Endothelial cell of umbilical vein (primary cell): Measurements from ENCODE around the gene SOX30. TPM values are rescaled to one million over a fixed set of nuclear protein-coding genes. Genes with fewer than 3 reads are reported as not detected.

ENCODE experiments used
- BruUV-seq: library from RNA; stranded (reverse); fragments of 400-500 nt; replicated peaks from 2 replicates; lab custom pipeline; 2021; lab: Mats Ljungman, UMichigan
- CTCF ChIA-PET: fragments of 300-600, 350-600 bp; sonication (Branson Sonifier 250); formaldehyde crosslinking; loops from one replicate; lab custom pipeline; 2021; ENCODE audit warnings: antibody characterized with exemption, inconsistent platforms; lab: Charles Lee
- POLR2A ChIA-PET: fragments of 300-600, 350-600 bp; sonication (Branson Sonifier 250); formaldehyde crosslinking; loops from one replicate; lab custom pipeline; 2021; ENCODE audit warnings: antibody characterized with exemption, inconsistent platforms; lab: Charles Lee
- DNase-seq: peaks from one replicate; pipeline ENCODE4 v3.0.0-alpha.2; 2011; ENCODE audit warnings: low read depth, low spot score
- FAIRE-seq: peaks from 2 replicates; lab custom pipeline; 2011; peaks lifted over from hg19 to GRCh38; lab: Jason Lieb, UNC
- H2AFZ ChIP-seq: 2 replicates; pipeline ENCODE4 v1.6.0; 2012; ENCODE audit warnings: low read depth, low read length, control low read depth, inconsistent platforms
- H3K27ac ChIP-seq: 2 replicates; pipeline ENCODE4 v1.5.1; 2011; ENCODE audit warnings: low read depth, mild to moderate bottlenecking, control low read depth, low read length, moderate library complexity; ENCODE audit not compliant: insufficient read depth
- H3K27me3 ChIP-seq, 2 experiments: 2 replicates each; pipeline versions ENCODE4 v1.6.0 to v1.6.1; 2011; ENCODE audit warnings: low read length in 2 of 2, mixed read lengths in 1 of 2; ENCODE audit not compliant: control insufficient read depth in 2 of 2, insufficient read depth in 2 of 2
- H3K36me3 ChIP-seq, 2 experiments: 2 replicates in 1 of 2; 3 replicates in 1 of 2; pipeline ENCODE4 v1.5.1; 2011; ENCODE audit warnings: low read length in 2 of 2, mild to moderate bottlenecking in 1 of 2, moderate library complexity in 1 of 2; ENCODE audit not compliant: control insufficient read depth in 2 of 2, insufficient read depth in 2 of 2; ENCODE audit errors: extremely low read depth in 1 of 2
- H3K4me1 ChIP-seq: 3 replicates; pipeline ENCODE4 v1.5.1; 2011; ENCODE audit warnings: mild to moderate bottlenecking, low read length; ENCODE audit not compliant: control insufficient read depth, insufficient read depth; ENCODE audit errors: extremely low read depth
- H3K4me2 ChIP-seq: 2 replicates; pipeline ENCODE4 v1.6.1; 2011; ENCODE audit warnings: low read length, control low read depth, mixed read lengths; ENCODE audit not compliant: insufficient read depth
- H3K4me3 ChIP-seq, 3 experiments: fragments of 200-600 bp in 1 of 3; sonication (generic), shearing (Covaris generic) in 1 of 3; replicated peaks in 1 of 3; 2 replicates each; pipeline ENCODE4 v1.5.1; 2011 to 2016; ENCODE audit warnings: control low read depth in 3 of 3, low read length in 3 of 3, mild to moderate bottlenecking in 2 of 3, inconsistent platforms in 1 of 3, low read depth in 1 of 3, moderate library complexity in 1 of 3; ENCODE audit not compliant: insufficient read depth in 1 of 3
- H3K79me2 ChIP-seq: 2 replicates; pipeline ENCODE4 v1.6.0; 2012; ENCODE audit warnings: low read length, inconsistent platforms; ENCODE audit not compliant: control insufficient read depth, insufficient read depth
- H3K9ac ChIP-seq: replicated peaks from 2 replicates; pipeline ENCODE3; 2011; ENCODE audit warnings: low read length, control low read depth; ENCODE audit not compliant: insufficient read depth; ENCODE audit errors: extremely low read depth
- H3K9me1 ChIP-seq: replicated peaks from 3 replicates; pipeline ENCODE4 v1.6.0; 2011; ENCODE audit warnings: mild to moderate bottlenecking, low read length; ENCODE audit not compliant: control insufficient read depth, insufficient read depth; ENCODE audit errors: extremely low read depth
- H3K9me3 ChIP-seq: replicated peaks from 2 replicates; pipeline ENCODE4 v1.5.1; 2012; ENCODE audit warnings: low read length, inconsistent platforms; ENCODE audit not compliant: control insufficient read depth, insufficient read depth
- H4K20me1 ChIP-seq: replicated peaks from 2 replicates; pipeline ENCODE3; 2011; ENCODE audit warnings: mild to moderate bottlenecking, low read length; ENCODE audit not compliant: control insufficient read depth, insufficient read depth; ENCODE audit errors: extremely low read depth
- CTCF ChIP-seq, 2 donors: IDR thresholded peaks; 1 replicate in 1 of 2; 2 replicates in 1 of 2; pipeline ENCODE4 v1.5.1; 2011; ENCODE audit warnings: low read length in 2 of 2, mild to moderate bottlenecking in 2 of 2, moderate library complexity in 2 of 2, control low read depth in 1 of 2, inconsistent platforms in 1 of 2, low read depth in 1 of 2; ENCODE audit not compliant: insufficient read depth in 1 of 2; ENCODE audit errors: extremely low read depth in 1 of 2
- EZH2 ChIP-seq: IDR thresholded peaks from 2 replicates; pipeline ENCODE4 v1.6.1; 2012; ENCODE audit warnings: borderline replicate concordance, low read depth, mild to moderate bottlenecking, moderate library complexity, low read length, inconsistent platforms; ENCODE audit not compliant: severe bottlenecking
- FOS ChIP-seq: IDR thresholded peaks from 2 replicates; pipeline ENCODE4 v1.6.1; 2011; ENCODE audit warnings: mild to moderate bottlenecking, low read length, moderate library complexity, borderline replicate concordance; ENCODE audit not compliant: insufficient read depth
- GATA2 ChIP-seq: IDR thresholded peaks from 2 replicates; pipeline ENCODE4 v1.7.0; 2011; ENCODE audit warnings: low read depth, mild to moderate bottlenecking, moderate library complexity, mixed read lengths, low read length; ENCODE audit not compliant: insufficient read length, insufficient read depth
- JUN ChIP-seq: IDR thresholded peaks from 2 replicates; pipeline ENCODE4 v1.6.1; 2011; ENCODE audit warnings: borderline replicate concordance, low read depth; ENCODE audit not compliant: insufficient read length, insufficient read depth
- MYC ChIP-seq: IDR thresholded peaks from one replicate; pipeline ENCODE4 v1.6.1; 2011; ENCODE audit warnings: mild to moderate bottlenecking, low read depth, low read length
- POLR2A ChIP-seq: IDR thresholded peaks from 2 replicates; pipeline ENCODE4 v1.6.1; 2012; ENCODE audit warnings: low read depth, mild to moderate bottlenecking, control low read depth, low read length
- POLR2AphosphoS5 ChIP-seq: IDR thresholded peaks from 2 replicates; pipeline ENCODE4 v1.6.1; 2012; ENCODE audit warnings: low read depth, mild to moderate bottlenecking, control low read depth, low read length, moderate library complexity; ENCODE audit not compliant: insufficient read depth
- dilution Hi-C: fragments of 300-500 bp; cut with MboI; formaldehyde crosslinking; loops from one replicate; pipeline ENCODE4 v1.15.0; 2019; ENCODE audit warnings: low sequenced_read_pairs; ENCODE audit not compliant: extremely low pct_ligation_motif_present
- intact Hi-C: fragments of 100-400 bp; cut with micrococcal nuclease; formaldehyde crosslinking; loops from one replicate; pipeline ENCODE4 v1.10.0; 2022
- polyA plus RNA-seq, 4 experiments: library from polyadenylated mRNA; depleted of rRNA in 3 of 4; stranded (reverse) in 3 of 4; unstranded in 1 of 4; fragments of >200 nt; gene quantifications; 2 replicates each; pipeline versions ENCODE4 v1.2.1 to v1.2.3, GENCODE V29; 2011 to 2012; ENCODE audit warnings: missing spikeins in 1 of 4
- total RNA-seq: library from RNA; stranded (reverse); gene quantifications from 2 replicates; pipeline ENCODE4 v1.2.3, GENCODE V29; 2021
- TF ChIP-seq, protein P1 (sequence below): IDR thresholded peaks from 2 replicates; pipeline ENCODE4 v1.6.1; 2011; ENCODE audit not compliant: insufficient read depth, insufficient read length

Gene SOX30
- total and polyA plus RNA-seq, 2 donors (not counting 3 experiments of a cell fraction or from before 2014, with no cell fraction given): not detected

DNA sequence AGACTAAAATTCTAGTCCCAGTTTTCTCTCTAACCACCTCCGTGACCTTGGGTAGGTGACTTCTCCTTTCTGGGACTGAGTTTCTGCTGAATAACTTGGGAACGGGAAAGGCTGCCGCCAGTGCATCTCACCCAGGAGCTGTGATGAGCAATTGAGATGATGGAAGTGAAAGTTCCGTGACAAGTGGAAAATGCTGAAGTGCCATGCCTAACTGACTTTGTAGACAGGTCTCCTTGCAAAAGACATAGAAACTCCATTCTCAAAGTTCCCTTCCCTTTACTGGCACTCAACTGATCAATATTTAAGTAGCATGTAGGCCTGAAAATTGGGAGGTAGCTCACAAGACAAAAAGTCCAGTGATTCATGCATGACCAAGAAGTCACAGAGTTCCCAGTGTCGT is 70.3 kb downstream of the SOX30 start:
- H3K36me3 ChIP-seq: no peaks in the 10 kb centered on the region
- H4K20me1 ChIP-seq: no peaks in the 10 kb centered on the region
- ChIA-PET POLR2A (no interaction called here), CTCF (interaction anchor here (1.1 kb wide), 1 partner anchor 10 kb away, joined by 3 read pairs; no protein-coding TSS in a partner anchor)
- dilution Hi-C loops (no loop called here), intact Hi-C loops (no loop called here)
- peaks cover 8% of the 10 kb centered on the region for H3K4me1 ChIP-seq
- no peak overlapping the region for H3K4me3 ChIP-seq
- no peak overlapping the region for H3K9ac ChIP-seq
- FAIRE-seq (no peak), DNase-seq (peak; percentile 4)
- H2AFZ ChIP-seq: no peak overlapping the region
- no peak overlapping the region for H3K4me2 ChIP-seq
- no peaks in the 10 kb centered on the region for H3K9me3 ChIP-seq
- H3K9me1 ChIP-seq: no peaks in the 10 kb centered on the region
- no TSS peak for BruUV-seq
- no peaks in the 10 kb centered on the region for H3K27me3 ChIP-seq
- no peak overlapping the region for H3K27ac ChIP-seq
- H3K79me2 ChIP-seq: no peaks in the 10 kb centered on the region
- TF ChIP-seq EZH2 (no peak), FOS (no peak), CTCF (IDR thresholded peaks at IDR 0.05; ENCODE audit: extremely low read depth in 1 of 2, insufficient read depth in 1 of 2, low read depth in 1 of 2, low read length in 2 of 2) (no peak), POLR2AphosphoS5 (no peak), MYC (no peak), POLR2A (no peak), JUN (no peak), GATA2 (no peak)
- TF ChIP-seq, protein P1, sequence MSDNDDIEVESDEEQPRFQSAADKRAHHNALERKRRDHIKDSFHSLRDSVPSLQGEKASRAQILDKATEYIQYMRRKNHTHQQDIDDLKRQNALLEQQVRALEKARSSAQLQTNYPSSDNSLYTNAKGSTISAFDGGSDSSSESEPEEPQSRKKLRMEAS: no peak
